Measurements from ENCODE around the gene KCNG4. TPM values are rescaled to one million over a fixed set of nuclear protein-coding genes. Genes with fewer than 3 reads are reported as not detected.

KCNG4 gene
- total and polyA plus RNA-seq, 8 donors = 0.02 TPM; not detected in 7

DNA sequence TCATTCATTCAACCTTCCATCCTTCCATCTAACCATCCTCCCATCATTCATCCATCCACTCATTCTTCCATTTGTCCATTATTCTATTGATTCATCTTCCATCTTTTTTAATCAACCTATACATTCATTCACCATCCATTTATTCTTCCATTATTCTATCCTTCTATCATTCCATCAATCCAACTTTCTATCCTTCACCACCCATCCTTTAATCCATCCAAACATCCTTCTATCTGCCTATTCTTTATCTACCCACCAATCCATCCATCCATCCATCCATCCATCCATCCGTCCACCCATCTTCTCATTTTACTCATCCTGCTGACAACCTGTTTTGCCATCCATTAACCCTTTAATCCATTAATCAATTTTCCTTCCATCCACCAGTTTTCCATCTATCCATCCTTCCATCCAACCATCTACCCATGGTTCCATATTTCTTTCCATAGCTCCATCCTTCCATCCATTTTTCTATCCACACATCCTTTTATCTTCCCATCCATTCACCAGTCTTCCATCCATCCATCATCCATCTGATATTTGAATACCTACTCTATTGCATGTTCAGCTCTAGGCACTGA lies 33.0 kb upstream of the KCNG4 start:
- FAIRE-seq = no peak
- no peak overlapping the region for H3K27ac ChIP-seq
- DNase-seq = no peak
- peaks cover 0 to 10% (median 0%) of the 10 kb centered on the region in 4 donors for H3K27me3 ChIP-seq
- intact Hi-C loops (cut with DNase I) = no loop called here
- H3K4me3 ChIP-seq = no peak overlapping the region
- H3K36me3 ChIP-seq = no peaks in the 10 kb centered on the region
- H3K9me3 ChIP-seq = no peaks in the 10 kb centered on the region
- no peak for TF ChIP-seq CTCF (IDR thresholded peaks at IDR 0.05)
- ATAC-seq = no peak
- no peaks in the 10 kb centered on the region for H3K4me1 ChIP-seq
- WGBS, 2 donors = 0 to 27% methylated on average over 1 of the region's 1 CpG

DNA sequence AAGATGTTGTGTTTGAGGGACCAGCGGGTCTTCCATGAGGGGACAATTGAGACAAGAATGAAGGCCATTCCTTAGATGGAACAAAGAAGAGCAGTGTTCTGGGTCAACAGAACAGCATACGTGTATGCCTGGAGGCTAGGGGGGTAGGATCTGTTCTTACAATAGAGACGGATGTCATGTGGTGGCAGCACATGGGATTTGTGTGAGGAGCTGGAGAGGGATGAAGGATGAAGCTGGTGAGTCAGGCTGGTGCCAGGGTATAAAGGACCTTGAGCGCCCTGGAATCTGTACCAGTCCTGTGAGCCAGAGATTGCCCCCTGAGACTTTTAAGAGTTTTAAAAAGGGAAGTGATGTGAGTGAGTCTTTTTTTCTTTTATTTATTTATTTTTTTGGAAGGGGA lies 32.1 kb upstream of the KCNG4 start:
- TF ChIP-seq CTCF (IDR thresholded peaks at IDR 0.05) = no peak
- no peaks in the 10 kb centered on the region for H3K9me3 ChIP-seq
- FAIRE-seq = no peak
- H3K27ac ChIP-seq = no peak overlapping the region
- DNase-seq = no peak
- H3K4me3 ChIP-seq = no peak overlapping the region
- H3K36me3 ChIP-seq = no peaks in the 10 kb centered on the region
- H3K27me3 ChIP-seq = peaks cover 0 to 10% (median 0%) of the 10 kb centered on the region in 4 donors
- no peaks in the 10 kb centered on the region for H3K4me1 ChIP-seq
- no peak for ATAC-seq
- intact Hi-C loops (cut with DNase I) = no loop called here
- WGBS, 2 donors = 48 to 60% methylated on average over 4 of the region's 4 CpGs

GRCh38 chr16:84271037-84271436 lies 31.2 kb upstream of the KCNG4 start:
- FAIRE-seq (no peak), ATAC-seq (no peak), DNase-seq (no peak)
- Histone ChIP-seq H3K9me3 (no peaks in the 10 kb centered on the region), H3K27me3 (peaks cover 0 to 10% (median 0%) of the 10 kb centered on the region in 4 donors), H3K36me3 (no peaks in the 10 kb centered on the region), H3K4me1 (no peaks in the 10 kb centered on the region), H3K27ac (no peak overlapping the region), H3K4me3 (no peak overlapping the region)
- no peak for TF ChIP-seq CTCF (IDR thresholded peaks at IDR 0.05)
- intact Hi-C loops (cut with DNase I) = no loop called here
- WGBS, 2 donors = 33 to 57% methylated on average over 1 of the region's 1 CpG

- DNase-seq (no peak), ATAC-seq (no peak), FAIRE-seq (no peak)
- Histone ChIP-seq H3K9me3 (no peaks in the 10 kb centered on the region), H3K36me3 (no peaks in the 10 kb centered on the region), H3K27me3 (peaks cover 0 to 5% (median 0%) of the 10 kb centered on the region in 4 donors), H3K27ac (no peak overlapping the region), H3K4me1 (no peaks in the 10 kb centered on the region), H3K4me3 (no peak overlapping the region)
- WGBS, 2 donors = 69 to 75% methylated on average over 10 of the region's 10 CpGs
- intact Hi-C loops (cut with DNase I) = no loop called here
- TF ChIP-seq CTCF (IDR thresholded peaks at IDR 0.05) = no peak
These were observed 30.7 kb upstream of the KCNG4 start for GRCh38 chr16:84270531-84270930.

DNA sequence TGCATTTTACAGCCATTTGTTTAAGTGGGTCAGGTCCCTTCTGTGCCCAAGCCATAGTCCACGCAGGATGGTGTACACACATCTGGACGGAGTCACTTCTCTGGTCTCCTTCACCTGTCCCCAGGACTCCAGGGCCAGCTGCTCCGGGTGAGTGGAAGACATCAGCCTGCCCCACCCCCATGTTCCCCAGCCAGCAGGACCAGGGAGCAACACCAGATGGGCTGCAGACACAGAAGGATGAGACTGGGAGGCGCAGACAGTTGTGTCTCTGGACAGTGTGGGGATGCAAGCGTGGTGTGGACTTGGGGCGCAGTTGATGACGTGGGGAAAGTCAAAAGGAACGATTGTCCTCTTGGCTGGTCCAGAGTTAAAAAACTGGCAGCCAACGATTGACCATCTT lies 30.3 kb upstream of the KCNG4 start:
- FAIRE-seq = no peak
- Histone ChIP-seq H3K27ac (no peak overlapping the region), H3K4me1 (no peaks in the 10 kb centered on the region), H3K36me3 (no peaks in the 10 kb centered on the region), H3K9me3 (no peaks in the 10 kb centered on the region), H3K4me3 (no peak overlapping the region), H3K27me3 (peaks cover 0 to 4% (median 0%) of the 10 kb centered on the region in 4 donors)
- no peak for DNase-seq
- intact Hi-C loops (cut with DNase I) = no loop called here
- WGBS, 2 donors = 71 to 81% methylated on average over 9 of the region's 9 CpGs
- no peak for TF ChIP-seq CTCF (IDR thresholded peaks at IDR 0.05)
- no peak for ATAC-seq
